ENCODE results near the gene SPG7. TPM values are rescaled to one million over a fixed set of nuclear protein-coding genes. Genes with fewer than 3 reads are reported as not detected.

Gene SPG7
- total and polyA plus RNA-seq, 9 of the 15 experiments (the other 6 are each of a cell fraction or from before 2014, with no cell fraction given) = 5.8 to 89.1 (median 49.4) TPM

- TF ChIP-seq YY1 (IDR thresholded peaks at IDR 0.05; ENCODE audit: borderline replicate concordance in 1 of 3, control insufficient read depth in 1 of 3, extremely low read depth in 1 of 3, insufficient read depth in 3 of 3, insufficient read length in 1 of 3, insufficient replicate concordance in 2 of 3, low read depth in 1 of 3, low read length in 2 of 3) (peak; percentile 33 to 91 (median 87)), ZNF589 (CRISPR knock-in tag; IDR thresholded peaks at IDR 0.05; ENCODE audit: low read depth) (no peak; the same call in 1 of the 2 replicates), STAG1 (CRISPR knock-in tag; IDR thresholded peaks at IDR 0.05; ENCODE audit: borderline replicate concordance) (no peak; the same call in 1 of the 2 replicates), TBL1XR1 (IDR thresholded peaks at IDR 0.05; ENCODE audit: low read length in 2 of 2) (no peak; a peak in 1 of 4 replicates), COPS2 (conservative IDR thresholded peaks at IDR 0.05) (no peak), ATF7 (IDR thresholded peaks at IDR 0.05) (peak; percentile 91), JUNB (CRISPR knock-in tag; conservative IDR thresholded peaks at IDR 0.05) (no peak), NCOA4 (IDR thresholded peaks at IDR 0.05; ENCODE audit: partially characterized antibody) (no peak), ELF1 (tag; IDR thresholded peaks at IDR 0.05) (peak; percentile 70), KLF1 (tag; IDR thresholded peaks at IDR 0.05) (no peak), NUFIP1 (IDR thresholded peaks at IDR 0.05; ENCODE audit: partially characterized antibody) (no peak), BDP1 (IDR thresholded peaks at IDR 0.05; ENCODE audit: insufficient read depth, insufficient read length) (no peak), ZNF57 (CRISPR knock-in tag; IDR thresholded peaks at IDR 0.05) (no peak), POLR2AphosphoS2 (IDR thresholded peaks at IDR 0.05; ENCODE audit: low read length) (peak; percentile 91; the same call in 1 of the 2 replicates), MAZ (CRISPR knock-in tag; conservative IDR thresholded peaks at IDR 0.05 in 1 of 2, IDR thresholded peaks at IDR 0.05 in 1 of 2) (peak; percentile 33 to 80; a peak in 3 of 4 replicates), GTF2F1 (IDR thresholded peaks at IDR 0.05; ENCODE audit: low read depth, low read length) (peak; percentile 98), L3MBTL2 (IDR thresholded peaks at IDR 0.05) (peak; percentile 93), CXXC5 (CRISPR knock-in tag; IDR thresholded peaks at IDR 0.05) (peak; percentile 81)
- TF ChIP-seq, protein P1, sequence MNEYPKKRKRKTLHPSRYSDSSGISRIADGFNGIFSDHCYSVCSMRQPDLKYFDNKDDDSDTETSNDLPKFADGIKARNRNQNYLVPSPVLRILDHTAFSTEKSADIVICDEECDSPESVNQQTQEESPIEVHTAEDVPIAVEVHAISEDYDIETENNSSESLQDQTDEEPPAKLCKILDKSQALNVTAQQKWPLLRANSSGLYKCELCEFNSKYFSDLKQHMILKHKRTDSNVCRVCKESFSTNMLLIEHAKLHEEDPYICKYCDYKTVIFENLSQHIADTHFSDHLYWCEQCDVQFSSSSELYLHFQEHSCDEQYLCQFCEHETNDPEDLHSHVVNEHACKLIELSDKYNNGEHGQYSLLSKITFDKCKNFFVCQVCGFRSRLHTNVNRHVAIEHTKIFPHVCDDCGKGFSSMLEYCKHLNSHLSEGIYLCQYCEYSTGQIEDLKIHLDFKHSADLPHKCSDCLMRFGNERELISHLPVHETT (CRISPR knock-in tag; conservative IDR thresholded peaks at IDR 0.05 in 1 of 2, IDR thresholded peaks at IDR 0.05 in 1 of 2) = peak in 1 of 2 experiments; percentile 92; a peak in 2 of 4 replicates
- TF ChIP-seq, protein P2, sequence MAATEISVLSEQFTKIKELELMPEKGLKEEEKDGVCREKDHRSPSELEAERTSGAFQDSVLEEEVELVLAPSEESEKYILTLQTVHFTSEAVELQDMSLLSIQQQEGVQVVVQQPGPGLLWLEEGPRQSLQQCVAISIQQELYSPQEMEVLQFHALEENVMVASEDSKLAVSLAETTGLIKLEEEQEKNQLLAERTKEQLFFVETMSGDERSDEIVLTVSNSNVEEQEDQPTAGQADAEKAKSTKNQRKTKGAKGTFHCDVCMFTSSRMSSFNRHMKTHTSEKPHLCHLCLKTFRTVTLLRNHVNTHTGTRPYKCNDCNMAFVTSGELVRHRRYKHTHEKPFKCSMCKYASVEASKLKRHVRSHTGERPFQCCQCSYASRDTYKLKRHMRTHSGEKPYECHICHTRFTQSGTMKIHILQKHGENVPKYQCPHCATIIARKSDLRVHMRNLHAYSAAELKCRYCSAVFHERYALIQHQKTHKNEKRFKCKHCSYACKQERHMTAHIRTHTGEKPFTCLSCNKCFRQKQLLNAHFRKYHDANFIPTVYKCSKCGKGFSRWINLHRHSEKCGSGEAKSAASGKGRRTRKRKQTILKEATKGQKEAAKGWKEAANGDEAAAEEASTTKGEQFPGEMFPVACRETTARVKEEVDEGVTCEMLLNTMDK (IDR thresholded peaks at IDR 0.05; ENCODE audit: borderline replicate concordance, insufficient read depth, low read depth, low read length, poor library complexity, severe bottlenecking) = no peak
- TF ChIP-seq, protein P3, sequence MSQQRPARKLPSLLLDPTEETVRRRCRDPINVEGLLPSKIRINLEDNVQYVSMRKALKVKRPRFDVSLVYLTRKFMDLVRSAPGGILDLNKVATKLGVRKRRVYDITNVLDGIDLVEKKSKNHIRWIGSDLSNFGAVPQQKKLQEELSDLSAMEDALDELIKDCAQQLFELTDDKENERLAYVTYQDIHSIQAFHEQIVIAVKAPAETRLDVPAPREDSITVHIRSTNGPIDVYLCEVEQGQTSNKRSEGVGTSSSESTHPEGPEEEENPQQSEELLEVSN (IDR thresholded peaks at IDR 0.05; ENCODE audit: borderline replicate concordance in 1 of 2, extremely low read depth in 1 of 2, insufficient read depth in 1 of 2, insufficient read length in 1 of 2, low read depth in 1 of 2, low read length in 1 of 2, poor library complexity in 1 of 2, severe bottlenecking in 1 of 2) = peak; percentile 71 to 88
Measured at GRCh38 chr16:89560378-89561141, 52.4 kb downstream of the SPG7 start, which contains the start of gene RPL13 (continued).
